Upper lobe of right lung (tissue), 1 donor: ENCODE results near the gene PCGF3. TPM values are rescaled to one million over a fixed set of nuclear protein-coding genes. Genes with fewer than 3 reads are reported as not detected.
"Not testable (repeated sequence)": the region's sequence is repeated elsewhere in the genome, so short reads cannot be mapped to it uniquely, and the experiment has no call there.

Experiments
- ATAC-seq: fragments of 200-7000 bp; cut with Tn5 transposase; one replicate; pipeline ENCODE4 v1.9.1; 2020; ENCODE audit warnings: mild to moderate bottlenecking, moderate library complexity
- DNase-seq: peaks from one replicate; pipeline ENCODE4 v3.0.0-alpha.2; 2020
- H3K27ac ChIP-seq: fragments of 200-600 bp; one replicate; pipeline ENCODE4 v1.8.0; 2022
- H3K27me3 ChIP-seq: fragments of 200-600 bp; one replicate; pipeline ENCODE4 v1.8.0; 2022; ENCODE audit warnings: mild to moderate bottlenecking
- H3K36me3 ChIP-seq: fragments of 200-600 bp; one replicate; pipeline ENCODE4 v1.8.0; 2022
- H3K4me1 ChIP-seq: fragments of 200-600 bp; one replicate; pipeline ENCODE4 v1.8.0; 2022
- H3K4me3 ChIP-seq: fragments of 200-600 bp; one replicate; pipeline ENCODE4 v1.8.0; 2022; ENCODE audit warnings: mild to moderate bottlenecking
- H3K9me3 ChIP-seq: fragments of 200-600 bp; one replicate; pipeline ENCODE4 v1.8.0; 2022
- CTCF ChIP-seq: fragments of 200-600 bp; IDR thresholded peaks from one replicate; pipeline ENCODE4 v1.8.0; 2022; ENCODE audit warnings: antibody characterized with exemption
- intact Hi-C: fragments of 100-400 bp; cut with DNase I; formaldehyde crosslinking; loops from one replicate; pipeline ENCODE4 v1.11.0; 2022
- total RNA-seq: library from RNA; stranded (reverse); fragmentation: NEBNext Ultra II Directional; extraction: Animal tissue kit (Norgen Biotek cat#: 25700); gene quantifications from one replicate; pipeline ENCODE4 v1.2.1, GENCODE V29; 2021
- donor health status: DM: no; HTN: yes; CAD: no; lungs with severe emphysema.

The PCGF3 gene
- total RNA-seq, 1 donor from 2014 or later = 42.2 TPM

- intact Hi-C loops = no loop called here
- Histone ChIP-seq H3K4me3 (no peak overlapping the region), H3K36me3 (peaks cover 9% of the 10 kb centered on the region), H3K9me3 (no peaks in the 10 kb centered on the region), H3K27me3 (no peaks in the 10 kb centered on the region), H3K27ac (no peak overlapping the region), H3K4me1 (no peaks in the 10 kb centered on the region)
- no peak for TF ChIP-seq CTCF
- ATAC-seq = no peak
- no peak for DNase-seq
Observed at GRCh38 chr4:666436-666810, 39.2 kb upstream of the PCGF3 start.

DNA sequence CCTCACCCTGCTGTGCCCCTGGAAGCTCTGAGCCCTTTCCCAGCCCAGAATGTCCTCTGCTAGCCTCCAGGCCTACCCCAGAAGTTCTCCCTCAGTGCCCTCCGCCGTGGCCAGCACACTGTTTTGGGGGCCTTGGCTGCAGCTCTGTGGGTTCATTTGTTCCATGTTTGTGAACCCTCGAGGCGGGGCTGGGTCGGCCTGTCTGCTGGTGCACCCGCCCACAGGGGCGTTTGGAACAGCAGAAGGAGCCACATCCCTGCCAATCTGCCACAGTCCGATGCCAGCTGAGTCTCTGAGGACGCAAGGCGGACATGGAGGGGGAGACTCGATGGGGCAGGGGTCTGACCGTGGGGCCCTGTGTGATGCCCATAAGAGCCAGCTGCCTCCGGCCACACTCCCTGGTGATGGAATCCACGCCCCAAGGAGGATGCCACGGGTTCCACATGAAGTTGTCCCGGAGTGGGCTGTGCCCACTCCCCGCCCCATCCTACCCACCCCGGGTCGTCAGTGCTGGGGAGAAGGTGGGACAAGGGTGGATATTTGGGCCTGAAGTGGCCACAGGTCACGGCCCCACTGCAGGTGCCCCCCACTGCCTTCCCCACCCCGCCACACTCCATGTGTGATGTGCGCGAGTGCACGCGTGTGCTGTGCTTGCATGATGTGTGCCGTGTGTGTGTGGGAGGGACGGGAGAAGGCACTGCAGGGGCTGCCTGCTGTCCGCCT lies 38.6 kb upstream of the PCGF3 start:
- ATAC-seq (no peak), DNase-seq (no peak)
- H3K27ac ChIP-seq = no peak overlapping the region
- H3K36me3 ChIP-seq = peaks cover 15% of the 10 kb centered on the region
- intact Hi-C loops = no loop called here
- TF ChIP-seq CTCF = no peak
- H3K9me3 ChIP-seq = no peaks in the 10 kb centered on the region
- no peaks in the 10 kb centered on the region for H3K4me1 ChIP-seq
- H3K4me3 ChIP-seq = no peak overlapping the region
- H3K27me3 ChIP-seq = no peaks in the 10 kb centered on the region

GRCh38 chr4:667545-667925 lies 38.1 kb upstream of the PCGF3 start:
- no peak for TF ChIP-seq CTCF
- Histone ChIP-seq H3K9me3 (no peaks in the 10 kb centered on the region), H3K27ac (no peak overlapping the region), H3K4me3 (no peak overlapping the region), H3K36me3 (peaks cover 21% of the 10 kb centered on the region), H3K4me1 (no peaks in the 10 kb centered on the region), H3K27me3 (no peaks in the 10 kb centered on the region)
- ATAC-seq (no peak), DNase-seq (no peak)
- intact Hi-C loops = no loop called here

DNA sequence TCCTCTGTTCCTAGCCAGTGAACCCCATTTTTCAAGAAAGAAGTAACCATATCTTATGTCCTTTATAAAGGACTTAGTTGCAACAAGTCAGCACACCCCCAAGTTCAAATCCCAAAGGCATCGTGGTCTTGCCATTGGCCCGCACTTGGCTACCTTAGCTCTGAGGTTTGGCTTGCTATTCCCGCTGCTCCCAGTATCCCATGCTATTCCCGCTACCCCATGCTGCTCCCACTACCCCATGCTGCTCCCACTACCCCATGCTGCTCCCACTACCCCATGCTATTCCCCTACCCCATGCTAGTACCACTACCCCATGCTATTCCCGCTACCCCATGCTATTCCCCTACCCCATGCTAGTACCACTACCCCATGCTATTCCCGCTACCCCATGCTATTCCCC lies 37.4 kb upstream of the PCGF3 start:
- H3K27ac ChIP-seq, ATAC-seq, H3K27me3 ChIP-seq, DNase-seq, intact Hi-C loops, H3K4me3 ChIP-seq, H3K9me3 ChIP-seq, H3K4me1 ChIP-seq: not testable (repeated sequence)
- H3K36me3 ChIP-seq = peaks cover 25% of the 10 kb centered on the region

DNA sequence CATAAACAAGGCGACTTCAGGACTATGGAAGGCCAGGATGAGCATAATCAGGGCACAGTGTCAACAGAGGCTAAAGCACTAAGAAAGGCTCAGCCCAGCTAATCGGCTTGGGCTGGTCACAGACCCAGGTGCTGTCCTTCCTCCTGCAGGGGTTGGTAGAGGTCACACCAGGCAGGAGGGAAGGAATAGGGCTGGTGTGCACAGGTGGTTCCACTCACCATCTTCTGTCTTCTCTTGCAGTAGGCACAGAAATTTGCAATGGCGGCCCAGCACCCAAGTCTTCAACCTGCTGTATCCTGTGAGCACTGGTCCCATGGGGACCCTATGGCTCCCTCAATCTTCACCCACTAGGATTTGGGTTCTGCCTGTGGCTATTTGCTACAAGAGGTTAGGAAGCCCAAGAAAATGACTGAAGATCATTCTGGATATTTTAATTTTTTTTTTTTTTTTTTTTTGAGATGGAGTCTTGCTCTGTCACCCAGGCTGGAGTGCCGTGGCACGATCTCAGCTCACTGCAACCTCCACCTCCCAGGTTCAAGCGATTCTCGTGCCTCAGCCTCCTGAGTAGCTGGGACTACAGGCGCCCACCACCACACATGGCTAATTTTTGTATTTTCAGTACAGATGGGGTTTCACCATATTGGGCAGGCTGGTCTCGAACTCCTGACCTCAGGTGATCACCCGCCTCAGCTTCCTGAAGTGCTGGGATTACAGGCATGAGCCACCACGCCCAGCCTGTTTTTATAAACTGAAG lies 35.6 kb upstream of the PCGF3 start:
- ATAC-seq, H3K4me3 ChIP-seq, H3K9me3 ChIP-seq, H3K27ac ChIP-seq, DNase-seq, H3K27me3 ChIP-seq, intact Hi-C loops: not testable (repeated sequence)
- Histone ChIP-seq H3K4me1 (peaks cover 12% of the 10 kb centered on the region), H3K36me3 (peaks cover 25% of the 10 kb centered on the region)

DNA sequence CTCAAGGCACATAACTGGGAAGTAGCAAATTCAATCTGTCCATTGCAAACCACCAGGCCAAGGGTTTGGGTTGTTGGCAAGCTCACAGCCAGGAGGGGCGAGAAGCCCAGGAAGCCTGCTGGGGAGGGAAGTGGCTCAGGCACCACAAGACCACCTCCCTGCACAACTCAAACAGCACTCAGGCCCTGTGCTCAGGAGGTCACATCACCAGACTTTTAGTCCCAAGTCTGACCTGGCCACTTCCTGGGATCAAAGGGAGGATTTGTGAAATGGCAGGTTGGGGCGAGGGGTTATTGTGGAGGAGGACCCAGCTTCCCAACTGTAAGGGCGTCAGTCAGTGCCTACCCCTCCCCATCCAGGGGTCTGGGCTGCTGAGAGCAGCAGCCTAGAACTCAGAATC lies 33.9 kb upstream of the PCGF3 start:
- intact Hi-C loops = no loop called here

More for the DNA sequence above, 33.9 kb upstream of the PCGF3 start:
- TF ChIP-seq CTCF = no peak
- Histone ChIP-seq H3K4me3 (no peak overlapping the region), H3K9me3 (no peaks in the 10 kb centered on the region), H3K27ac (no peak overlapping the region), H3K4me1 (peaks cover 18% of the 10 kb centered on the region), H3K36me3 (peaks cover 25% of the 10 kb centered on the region), H3K27me3 (no peaks in the 10 kb centered on the region)
- ATAC-seq (no peak), DNase-seq (no peak)
